Activated T-helper 2 cell treated with anti-CD3 and anti-CD28 coated beads, Interferon-gamma antibody, Interleukin-2, Interleukin-4, amounts not matched to agents 10 μg/mL and 5 μg/mL and 100 μg/mL, durations not matched to agents 14 hours and 24 hours and 36 hours (primary cell): Measurements from ENCODE around the gene DIS3. TPM values are rescaled to one million over a fixed set of nuclear protein-coding genes. Genes with fewer than 3 reads are reported as not detected.
"Not testable (repeated sequence)": the region's sequence is repeated elsewhere in the genome, so short reads cannot be mapped to it uniquely, and the experiment has no call there.

Source experiments
- DNase-seq: peaks from one replicate; pipeline ENCODE4 v3.0.0; 2021; ENCODE audit warnings: low spot score
- H3K27ac Mint-ChIP-seq: one replicate; pipeline ENCODE4 v1.8.0; 2021; ENCODE audit warnings: mixed read lengths
- H3K27me3 Mint-ChIP-seq: one replicate; pipeline ENCODE4 v1.8.0; 2021; ENCODE audit warnings: low read depth, mixed read lengths
- H3K36me3 Mint-ChIP-seq: one replicate; pipeline ENCODE4 v1.8.0; 2021; ENCODE audit warnings: low read depth, mixed read lengths
- H3K4me1 Mint-ChIP-seq: one replicate; pipeline ENCODE4 v1.8.0; 2021; ENCODE audit warnings: low read depth, mixed read lengths
- H3K4me3 Mint-ChIP-seq: one replicate; pipeline ENCODE4 v1.8.0; 2021; ENCODE audit warnings: low read depth, mild to moderate bottlenecking, moderate library complexity, mixed read lengths
- H3K9me3 Mint-ChIP-seq: one replicate; pipeline ENCODE4 v1.8.0; 2021; ENCODE audit warnings: mixed read lengths
- intact Hi-C: fragments of 100-400 bp; cut with micrococcal nuclease; formaldehyde crosslinking; loops from one replicate; pipeline ENCODE4 v1.15.1; 2023
- total RNA-seq: library from RNA; stranded (reverse); gene quantifications from 2 replicates; pipeline ENCODE4 v1.2.3, GENCODE V29; 2022

The DIS3 gene
- 45.0 and 48.6 TPM in 2 replicates for total RNA-seq

- Mint-ChIP-seq H3K4me1 (peaks cover 51% of the 10 kb centered on the region), H3K27ac (peak within 1 kb of the TSS; percentile 97), H3K4me3 (peak within 1 kb of the TSS; percentile 95), H3K9me3 (no peaks in the 10 kb centered on the region), H3K27me3 (no peaks in the 10 kb centered on the region), H3K36me3 (peaks cover 62% of the 10 kb centered on the region)
- DNase-seq, result peak; percentile 98
- intact Hi-C loops, result loop anchor here (1.0 to 5.0 kb wide), 6 partner anchors 10 to 1351 kb away; partner anchors contain the start of genes BORA, KLF12 and MZT1
Observed at GRCh38 chr13:72781451-72782439, at the start of gene DIS3, which contains the start of gene PIBF1. DIS3 (minus strand) TSS chr13:72781900; CDS start chr13:72781832, 68 bp downstream. PIBF1 (plus strand) TSS chr13:72782133; CDS start chr13:72783470, 1,337 bp downstream.

GRCh38 chr13:72823724-72824123, 42.0 kb upstream of the DIS3 start:
- peaks cover 4% of the 10 kb centered on the region for H3K4me1 Mint-ChIP-seq
- peaks cover 65% of the 10 kb centered on the region for H3K36me3 Mint-ChIP-seq
- H3K9me3 Mint-ChIP-seq, result no peaks in the 10 kb centered on the region
- H3K27me3 Mint-ChIP-seq, result no peaks in the 10 kb centered on the region
- H3K27ac Mint-ChIP-seq, result no peak overlapping the region
- no peak for DNase-seq
- H3K4me3 Mint-ChIP-seq, result no peak overlapping the region
- intact Hi-C loops, result no loop called here

- Mint-ChIP-seq H3K9me3 (no peaks in the 10 kb centered on the region), H3K4me1 (peaks cover 4% of the 10 kb centered on the region), H3K27me3 (no peaks in the 10 kb centered on the region), H3K36me3 (peaks cover 60% of the 10 kb centered on the region), H3K4me3 (no peak overlapping the region), H3K27ac (no peak overlapping the region)
- no peak for DNase-seq
- intact Hi-C loops, result no loop called here
Observed at GRCh38 chr13:72823081-72823480, 41.4 kb upstream of the DIS3 start.

- H3K4me3 Mint-ChIP-seq, result no peak overlapping the region
- no peak for DNase-seq
- no peaks in the 10 kb centered on the region for H3K9me3 Mint-ChIP-seq
- intact Hi-C loops, result no loop called here
- no peaks in the 10 kb centered on the region for H3K27me3 Mint-ChIP-seq
- peaks cover 48% of the 10 kb centered on the region for H3K36me3 Mint-ChIP-seq
- peaks cover 4% of the 10 kb centered on the region for H3K4me1 Mint-ChIP-seq
- H3K27ac Mint-ChIP-seq, result no peak overlapping the region
Observed at GRCh38 chr13:72820898-72821279, 39.2 kb upstream of the DIS3 start.

GRCh38 chr13:72820156-72820897, 38.6 kb upstream of the DIS3 start:
- Mint-ChIP-seq H3K27me3 (no peaks in the 10 kb centered on the region), H3K4me1 (peaks cover 4% of the 10 kb centered on the region), H3K4me3 (no peak overlapping the region), H3K27ac (no peak overlapping the region), H3K36me3 (peaks cover 47% of the 10 kb centered on the region), H3K9me3 (no peaks in the 10 kb centered on the region)
- intact Hi-C loops, result no loop called here
- no peak for DNase-seq

- Mint-ChIP-seq H3K27me3 (no peaks in the 10 kb centered on the region), H3K27ac (no peak overlapping the region), H3K4me3 (no peak overlapping the region), H3K9me3 (peaks cover 4% of the 10 kb centered on the region), H3K4me1 (no peaks in the 10 kb centered on the region), H3K36me3 (peaks cover 42% of the 10 kb centered on the region)
- intact Hi-C loops, result loop anchor here (1.0 kb wide), 1 partner anchor 899 kb away; no protein-coding TSS in a partner anchor
- no peak for DNase-seq
Observed at GRCh38 chr13:72808917-72809500, 27.3 kb upstream of the DIS3 start.

GRCh38 chr13:72806514-72806913, 24.8 kb upstream of the DIS3 start:
- H3K4me3 Mint-ChIP-seq, H3K27me3 Mint-ChIP-seq, H3K4me1 Mint-ChIP-seq, H3K9me3 Mint-ChIP-seq, H3K27ac Mint-ChIP-seq, DNase-seq, intact Hi-C loops: not testable (repeated sequence)
- H3K36me3 Mint-ChIP-seq, result peaks cover 39% of the 10 kb centered on the region

GRCh38 chr13:72805676-72806346, 24.1 kb upstream of the DIS3 start:
- no peak for DNase-seq
- Mint-ChIP-seq H3K4me1 (no peaks in the 10 kb centered on the region), H3K4me3 (no peak overlapping the region), H3K27me3 (no peaks in the 10 kb centered on the region), H3K27ac (no peak overlapping the region), H3K9me3 (peaks cover 4% of the 10 kb centered on the region), H3K36me3 (peaks cover 42% of the 10 kb centered on the region)
- intact Hi-C loops, result no loop called here

- no peak for DNase-seq
- H3K4me3 Mint-ChIP-seq, result no peak overlapping the region
- no peaks in the 10 kb centered on the region for H3K4me1 Mint-ChIP-seq
- H3K27me3 Mint-ChIP-seq, result no peaks in the 10 kb centered on the region
- intact Hi-C loops, result no loop called here
- H3K36me3 Mint-ChIP-seq, result peaks cover 47% of the 10 kb centered on the region
- no peak overlapping the region for H3K27ac Mint-ChIP-seq
- peaks cover 4% of the 10 kb centered on the region for H3K9me3 Mint-ChIP-seq
Observed at GRCh38 chr13:72804301-72804700, 22.6 kb upstream of the DIS3 start.

- no peak for DNase-seq
- no peak overlapping the region for H3K4me3 Mint-ChIP-seq
- H3K4me1 Mint-ChIP-seq, result peaks cover 8% of the 10 kb centered on the region
- no peaks in the 10 kb centered on the region for H3K27me3 Mint-ChIP-seq
- intact Hi-C loops, result no loop called here
- no peak overlapping the region for H3K27ac Mint-ChIP-seq
- peaks cover 4% of the 10 kb centered on the region for H3K9me3 Mint-ChIP-seq
- peaks cover 57% of the 10 kb centered on the region for H3K36me3 Mint-ChIP-seq
Observed at GRCh38 chr13:72798817-72799216, 17.1 kb upstream of the DIS3 start.

- peaks cover 66% of the 10 kb centered on the region for H3K36me3 Mint-ChIP-seq
- DNase-seq, result no peak
- H3K9me3 Mint-ChIP-seq, result peaks cover 10% of the 10 kb centered on the region
- intact Hi-C loops, result no loop called here
- no peak overlapping the region for H3K4me3 Mint-ChIP-seq
- peaks cover 8% of the 10 kb centered on the region for H3K4me1 Mint-ChIP-seq
- no peak overlapping the region for H3K27ac Mint-ChIP-seq
- no peaks in the 10 kb centered on the region for H3K27me3 Mint-ChIP-seq
Observed at GRCh38 chr13:72792640-72793039, 10.9 kb upstream of the DIS3 start.

GRCh38 chr13:72788831-72789230, 7.1 kb upstream of the DIS3 start:
- Mint-ChIP-seq H3K4me1 (peaks cover 20% of the 10 kb centered on the region), H3K36me3 (peaks cover 54% of the 10 kb centered on the region), H3K4me3 (no peak overlapping the region), H3K9me3 (peaks cover 6% of the 10 kb centered on the region), H3K27ac (no peak overlapping the region), H3K27me3 (no peaks in the 10 kb centered on the region)
- DNase-seq, result no peak
- intact Hi-C loops, result no loop called here
